Measurements from ENCODE around the gene GAS2L2.

DNA sequence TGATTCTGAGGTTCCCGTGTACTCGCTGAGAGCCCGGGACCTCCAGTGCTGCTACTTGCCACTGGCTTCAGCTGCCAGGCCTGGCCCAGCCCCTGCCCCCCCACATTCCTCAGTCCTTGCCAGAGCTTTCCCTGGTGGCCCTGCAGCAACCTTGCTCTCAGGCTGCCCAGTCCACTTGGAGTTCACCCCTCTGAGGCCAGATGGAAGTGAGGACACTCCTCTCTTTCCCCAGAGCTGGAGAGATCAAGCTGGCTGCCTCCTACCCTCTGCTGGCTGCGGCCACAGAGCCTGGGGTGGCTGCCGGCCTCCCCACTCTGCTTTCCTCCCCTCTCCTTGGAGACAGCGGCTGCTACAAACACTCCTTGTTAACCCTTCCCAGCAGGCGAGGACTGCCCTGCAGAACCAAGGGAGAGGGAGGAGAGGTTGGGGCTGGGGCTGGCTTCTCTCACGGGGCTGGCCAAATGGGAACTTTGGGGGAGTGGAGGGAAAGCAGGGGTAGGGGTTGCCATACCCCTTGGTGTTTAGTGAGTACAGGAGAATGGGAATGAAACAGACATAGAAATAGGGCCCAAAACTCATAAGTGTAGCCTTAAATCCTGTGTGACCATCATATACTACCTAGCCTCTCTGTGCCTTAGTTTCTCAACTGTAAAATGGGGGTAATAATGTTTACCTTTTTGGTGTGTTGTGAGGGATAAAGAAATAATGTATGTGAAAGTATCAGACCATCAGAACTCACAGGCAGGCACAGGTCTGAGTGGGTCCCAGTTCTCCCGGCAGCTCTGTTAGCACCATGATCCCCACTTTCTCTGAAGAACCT is at the start of gene GAS2L2:
- TF ChIP-seq GLIS3 (CRISPR knock-in tag; IDR thresholded peaks at IDR 0.05) = no peak
- no peak for TF ChIP-seq RARB (CRISPR knock-in tag; IDR thresholded peaks at IDR 0.05)
- no peak for TF ChIP-seq CREB5 (CRISPR knock-in tag; IDR thresholded peaks at IDR 0.05; ENCODE audit: low read depth)
- TF ChIP-seq, protein P1, sequence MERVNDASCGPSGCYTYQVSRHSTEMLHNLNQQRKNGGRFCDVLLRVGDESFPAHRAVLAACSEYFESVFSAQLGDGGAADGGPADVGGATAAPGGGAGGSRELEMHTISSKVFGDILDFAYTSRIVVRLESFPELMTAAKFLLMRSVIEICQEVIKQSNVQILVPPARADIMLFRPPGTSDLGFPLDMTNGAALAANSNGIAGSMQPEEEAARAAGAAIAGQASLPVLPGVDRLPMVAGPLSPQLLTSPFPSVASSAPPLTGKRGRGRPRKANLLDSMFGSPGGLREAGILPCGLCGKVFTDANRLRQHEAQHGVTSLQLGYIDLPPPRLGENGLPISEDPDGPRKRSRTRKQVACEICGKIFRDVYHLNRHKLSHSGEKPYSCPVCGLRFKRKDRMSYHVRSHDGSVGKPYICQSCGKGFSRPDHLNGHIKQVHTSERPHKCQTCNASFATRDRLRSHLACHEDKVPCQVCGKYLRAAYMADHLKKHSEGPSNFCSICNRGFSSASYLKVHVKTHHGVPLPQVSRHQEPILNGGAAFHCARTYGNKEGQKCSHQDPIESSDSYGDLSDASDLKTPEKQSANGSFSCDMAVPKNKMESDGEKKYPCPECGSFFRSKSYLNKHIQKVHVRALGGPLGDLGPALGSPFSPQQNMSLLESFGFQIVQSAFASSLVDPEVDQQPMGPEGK (CRISPR knock-in tag; IDR thresholded peaks at IDR 0.05; ENCODE audit: borderline replicate concordance) = no peak
